GM12801 (cell line): ENCODE data around the gene GRXCR1.

Experiments
- CTCF ChIP-seq: IDR thresholded peaks from one replicate; pipeline ENCODE4 v1.5.1; 2011; ENCODE audit warnings: control low read depth; ENCODE audit not compliant: insufficient read length; ENCODE audit errors: extremely low read depth

The GRXCR1 gene

GRCh38 chr4:42892413-42892812, at the start of gene GRXCR1:
TSS of gene GRXCR1 (plus strand) at chr4:42892713. CDS start at chr4:42893267, 554 bp downstream.
- no peak for TF ChIP-seq CTCF

GRCh38 chr4:42843694-42844093, 48.8 kb upstream of the GRXCR1 start:
- TF ChIP-seq CTCF: no peak

- TF ChIP-seq CTCF: no peak
These were observed 48.0 kb upstream of the GRXCR1 start for GRCh38 chr4:42844422-42845070.

GRCh38 chr4:42845586-42845985, 46.9 kb upstream of the GRXCR1 start:
- no peak for TF ChIP-seq CTCF

- TF ChIP-seq CTCF: no peak
These were observed 36.7 kb upstream of the GRXCR1 start for GRCh38 chr4:42855779-42856178.

- no peak for TF ChIP-seq CTCF
These were observed 26.8 kb upstream of the GRXCR1 start for GRCh38 chr4:42865572-42866189.

GRCh38 chr4:42871261-42871660, 21.3 kb upstream of the GRXCR1 start:
- TF ChIP-seq CTCF: no peak
